Measurements from ENCODE around the gene FAM200B.

DNA sequence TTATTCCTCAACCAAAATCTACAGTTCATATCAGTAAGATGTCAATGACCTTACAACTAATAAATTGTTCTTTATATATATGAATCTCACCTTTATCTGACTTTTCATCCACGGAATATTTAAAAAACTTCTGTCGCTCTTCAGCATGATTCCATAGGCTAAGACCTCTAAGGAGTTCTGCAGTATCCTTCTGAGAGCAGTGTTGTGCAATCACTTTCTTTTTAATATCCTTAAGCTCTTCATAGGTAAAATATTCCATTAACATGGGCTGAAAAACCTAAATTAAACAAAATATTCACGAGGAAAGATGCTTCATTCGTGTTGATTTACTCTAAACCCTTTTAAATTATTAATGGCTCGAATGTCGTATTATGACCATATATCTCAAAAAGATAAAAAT lies 43.2 kb upstream of the FAM200B start:
- TF ChIP-seq, protein P1, sequence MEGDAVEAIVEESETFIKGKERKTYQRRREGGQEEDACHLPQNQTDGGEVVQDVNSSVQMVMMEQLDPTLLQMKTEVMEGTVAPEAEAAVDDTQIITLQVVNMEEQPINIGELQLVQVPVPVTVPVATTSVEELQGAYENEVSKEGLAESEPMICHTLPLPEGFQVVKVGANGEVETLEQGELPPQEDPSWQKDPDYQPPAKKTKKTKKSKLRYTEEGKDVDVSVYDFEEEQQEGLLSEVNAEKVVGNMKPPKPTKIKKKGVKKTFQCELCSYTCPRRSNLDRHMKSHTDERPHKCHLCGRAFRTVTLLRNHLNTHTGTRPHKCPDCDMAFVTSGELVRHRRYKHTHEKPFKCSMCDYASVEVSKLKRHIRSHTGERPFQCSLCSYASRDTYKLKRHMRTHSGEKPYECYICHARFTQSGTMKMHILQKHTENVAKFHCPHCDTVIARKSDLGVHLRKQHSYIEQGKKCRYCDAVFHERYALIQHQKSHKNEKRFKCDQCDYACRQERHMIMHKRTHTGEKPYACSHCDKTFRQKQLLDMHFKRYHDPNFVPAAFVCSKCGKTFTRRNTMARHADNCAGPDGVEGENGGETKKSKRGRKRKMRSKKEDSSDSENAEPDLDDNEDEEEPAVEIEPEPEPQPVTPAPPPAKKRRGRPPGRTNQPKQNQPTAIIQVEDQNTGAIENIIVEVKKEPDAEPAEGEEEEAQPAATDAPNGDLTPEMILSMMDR (IDR thresholded peaks at IDR 0.05), result no peak
- TF ChIP-seq POLR2AphosphoS5 (IDR thresholded peaks at IDR 0.05; ENCODE audit: low read depth, low read length), result no peak
- no peak for TF ChIP-seq MEF2A (IDR thresholded peaks at IDR 0.05; ENCODE audit: borderline replicate concordance, low read depth)
- TF ChIP-seq MXI1 (IDR thresholded peaks at IDR 0.05; ENCODE audit: low read depth, low read length), result no peak
- no peak for TF ChIP-seq TCF12 (IDR thresholded peaks at IDR 0.05)
- TF ChIP-seq TAF1 (IDR thresholded peaks at IDR 0.05; ENCODE audit: borderline replicate concordance, low read depth, low read length), result no peak
- TF ChIP-seq EP300 (IDR thresholded peaks at IDR 0.05; ENCODE audit: borderline replicate concordance in 1 of 2, low read depth in 1 of 2, low read length in 1 of 2), result no peak
- no peak for TF ChIP-seq RCOR1 (IDR thresholded peaks at IDR 0.05; ENCODE audit: low read length)
- no peak for TF ChIP-seq EZH2phosphoT487 (IDR thresholded peaks at IDR 0.05; ENCODE audit: borderline replicate concordance, low read depth)
- TF ChIP-seq RXRA (IDR thresholded peaks at IDR 0.05; ENCODE audit: borderline replicate concordance, low read depth), result no peak
- no peak for TF ChIP-seq GATA2 (CRISPR knock-in tag; IDR thresholded peaks at IDR 0.05)
- no peak for TF ChIP-seq NFIC (IDR thresholded peaks at IDR 0.05; ENCODE audit: borderline replicate concordance)
- no peak for TF ChIP-seq RAD21 (IDR thresholded peaks at IDR 0.05; ENCODE audit: low read length)
- TF ChIP-seq, protein P2, sequence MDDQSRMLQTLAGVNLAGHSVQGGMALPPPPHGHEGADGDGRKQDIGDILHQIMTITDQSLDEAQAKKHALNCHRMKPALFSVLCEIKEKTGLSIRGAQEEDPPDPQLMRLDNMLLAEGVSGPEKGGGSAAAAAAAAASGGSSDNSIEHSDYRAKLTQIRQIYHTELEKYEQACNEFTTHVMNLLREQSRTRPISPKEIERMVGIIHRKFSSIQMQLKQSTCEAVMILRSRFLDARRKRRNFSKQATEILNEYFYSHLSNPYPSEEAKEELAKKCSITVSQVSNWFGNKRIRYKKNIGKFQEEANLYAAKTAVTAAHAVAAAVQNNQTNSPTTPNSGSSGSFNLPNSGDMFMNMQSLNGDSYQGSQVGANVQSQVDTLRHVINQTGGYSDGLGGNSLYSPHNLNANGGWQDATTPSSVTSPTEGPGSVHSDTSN (IDR thresholded peaks at IDR 0.05), result no peak
